H1 (cell line): ENCODE measurements around the gene SMYD3. TPM values are rescaled to one million over a fixed set of nuclear protein-coding genes. Genes with fewer than 3 reads are reported as not detected.

Experiments used
- CTCF ChIA-PET: fragments of 300-600 bp; sonication (Branson Sonifier 250); formaldehyde crosslinking; loops from one replicate; lab custom pipeline; 2021; ENCODE audit not compliant: partially characterized antibody; lab: Charles Lee
- POLR2A ChIA-PET: fragments of 300-600 bp; sonication (Branson Sonifier 250); formaldehyde crosslinking; loops from one replicate; lab custom pipeline; 2021; ENCODE audit warnings: inconsistent platforms; ENCODE audit not compliant: partially characterized antibody; lab: Charles Lee
- DNase-seq, 2 experiments: peaks; one replicate each; pipeline versions ENCODE4 v3.0.0 to v3.0.0-alpha.2; 2010 to 2022; ENCODE audit warnings: low spot score in 2 of 2, low read depth in 1 of 2, mixed read lengths in 1 of 2
- FAIRE-seq: peaks from 2 replicates; lab custom pipeline; 2011; peaks lifted over from hg19 to GRCh38; lab: Jason Lieb, UNC
- H2AFZ ChIP-seq: 2 replicates; pipeline ENCODE4 v1.8.1; 2012; ENCODE audit warnings: low read length, inconsistent platforms
- H2AK5ac ChIP-seq: 2 replicates; pipeline ENCODE4 v1.6.1; 2013; ENCODE audit warnings: low read depth, low read length
- H2BK120ac ChIP-seq: replicated peaks from 2 replicates; pipeline ENCODE3; 2013; ENCODE audit warnings: low read depth, low read length, inconsistent platforms
- H2BK12ac ChIP-seq: 2 replicates; pipeline ENCODE4 v1.6.1; 2013; ENCODE audit warnings: low read depth, low read length
- H2BK15ac ChIP-seq: 2 replicates; pipeline ENCODE4 v1.6.1; 2013; ENCODE audit warnings: low read length
- H2BK20ac ChIP-seq: 2 replicates; pipeline ENCODE4 v1.6.1; 2013; ENCODE audit warnings: low read length
- H2BK5ac ChIP-seq: 2 replicates; pipeline ENCODE4 v1.6.1; 2013; ENCODE audit warnings: low read depth, low read length
- H3K14ac ChIP-seq: 2 replicates; pipeline ENCODE4 v1.6.1; 2013; ENCODE audit warnings: inconsistent platforms; ENCODE audit not compliant: insufficient read length
- H3K18ac ChIP-seq: 2 replicates; pipeline ENCODE4 v1.6.1; 2013; ENCODE audit warnings: low read length; ENCODE audit errors: extremely low read depth
- H3K23ac ChIP-seq: 2 replicates; pipeline ENCODE4 v1.6.1; 2013; ENCODE audit warnings: inconsistent platforms; ENCODE audit not compliant: insufficient read length
- H3K23me2 ChIP-seq: 2 replicates; pipeline ENCODE4 v1.6.1; 2013; ENCODE audit warnings: low read depth, low read length
- H3K27ac ChIP-seq: 2 replicates; pipeline ENCODE4 v1.6.1; 2011; ENCODE audit warnings: low read depth, low read length, inconsistent platforms
- H3K27me3 ChIP-seq, 4 experiments: replicated peaks in 1 of 4; 1 replicate in 1 of 4; 2 replicates in 3 of 4; pipeline versions ENCODE4 v1.6.1 to v1.8.1; 2011 to 2013; ENCODE audit warnings: low read length in 3 of 4, mild to moderate bottlenecking in 3 of 4, inconsistent platforms in 2 of 4, mixed read lengths in 2 of 4, moderate library complexity in 1 of 4; ENCODE audit not compliant: control insufficient read depth in 3 of 4, insufficient read depth in 3 of 4; ENCODE audit errors: extremely low read depth in 1 of 4
- H3K36me3 ChIP-seq, 4 experiments: 2 replicates each; pipeline versions ENCODE4 v1.6.1 to v1.8.1; 2011 to 2013; ENCODE audit warnings: mild to moderate bottlenecking in 4 of 4, low read length in 3 of 4, moderate library complexity in 2 of 4, control low read depth in 1 of 4, inconsistent platforms in 1 of 4; ENCODE audit not compliant: insufficient read depth in 4 of 4, control insufficient read depth in 2 of 4
- H3K4ac ChIP-seq: replicated peaks from 2 replicates; pipeline ENCODE3; 2013; ENCODE audit warnings: low read length, low read depth, mixed read lengths, inconsistent platforms; ENCODE audit not compliant: insufficient read length
- H3K4me1 ChIP-seq, 4 experiments: replicated peaks in 1 of 4; 1 replicate in 1 of 4; 2 replicates in 3 of 4; pipeline versions ENCODE4 v1.6.1 to v1.8.1; 2011 to 2013; ENCODE audit warnings: low read length in 3 of 4, inconsistent platforms in 2 of 4, mixed read lengths in 1 of 4; ENCODE audit not compliant: insufficient read depth in 4 of 4, control insufficient read depth in 3 of 4
- H3K4me2 ChIP-seq, 2 experiments: 2 replicates each; pipeline versions ENCODE4 v1.6.1 to v1.8.1; 2011 to 2013; ENCODE audit warnings: low read depth in 2 of 2, low read length in 2 of 2, control low read depth in 1 of 2, inconsistent platforms in 1 of 2, mild to moderate bottlenecking in 1 of 2; ENCODE audit not compliant: insufficient read depth in 1 of 2
- H3K4me3 ChIP-seq, 4 experiments: fragments of 200-600, 300-600 bp in 1 of 4; sonication (generic), shearing (Covaris generic), sonication (Bioruptor Twin) in 1 of 4; 2 replicates each; pipeline versions ENCODE4 v1.5.1 to v1.8.1; 2011 to 2016; ENCODE audit warnings: low read length in 4 of 4, low read depth in 3 of 4, control low read depth in 2 of 4, inconsistent platforms in 2 of 4, mild to moderate bottlenecking in 2 of 4, mixed read lengths in 1 of 4, moderate library complexity in 1 of 4; ENCODE audit not compliant: insufficient read depth in 2 of 4; ENCODE audit errors: extremely low read depth in 1 of 4
- H3K56ac ChIP-seq: replicated peaks from 2 replicates; pipeline ENCODE3; 2013; ENCODE audit warnings: low read depth, mild to moderate bottlenecking, mixed read lengths, low read length, inconsistent platforms; ENCODE audit not compliant: insufficient read length
- H3K79me1 ChIP-seq: 2 replicates; pipeline ENCODE4 v1.6.1; 2013; ENCODE audit warnings: low read depth, low read length, control low read depth
- H3K79me2 ChIP-seq, 2 experiments: 2 replicates each; pipeline versions ENCODE4 v1.6.1 to v1.8.1; 2012 to 2013; ENCODE audit warnings: low read length in 2 of 2, mild to moderate bottlenecking in 2 of 2, inconsistent platforms in 1 of 2; ENCODE audit not compliant: insufficient read depth in 2 of 2, control insufficient read depth in 1 of 2
- H3K9ac ChIP-seq, 4 experiments: replicated peaks in 1 of 4; 1 replicate in 1 of 4; 2 replicates in 3 of 4; pipeline versions ENCODE4 v1.6.1 to v1.8.1; 2011 to 2013; ENCODE audit warnings: low read depth in 3 of 4, low read length in 3 of 4, control low read depth in 2 of 4, mild to moderate bottlenecking in 2 of 4, moderate library complexity in 2 of 4, inconsistent platforms in 1 of 4; ENCODE audit errors: extremely low read depth in 1 of 4
- H3K9me3 ChIP-seq, 2 experiments: 2 replicates each; pipeline versions ENCODE4 v1.6.1 to v1.8.1; 2012 to 2013; ENCODE audit warnings: mild to moderate bottlenecking in 2 of 2, moderate library complexity in 2 of 2, control low read depth in 1 of 2, inconsistent platforms in 1 of 2, low read depth in 1 of 2, low read length in 1 of 2, mixed read lengths in 1 of 2; ENCODE audit not compliant: insufficient read depth in 2 of 2
- H4K20me1 ChIP-seq, 2 experiments: replicated peaks in 1 of 2; 2 replicates each; pipeline versions ENCODE3 to v1.8.1; 2011 to 2013; ENCODE audit warnings: inconsistent platforms in 2 of 2, low read length in 2 of 2, mild to moderate bottlenecking in 1 of 2; ENCODE audit not compliant: insufficient read depth in 2 of 2, control insufficient read depth in 1 of 2
- H4K5ac ChIP-seq: 2 replicates; pipeline ENCODE4 v1.6.1; 2013; ENCODE audit warnings: low read length, low read depth, mixed read lengths, inconsistent platforms; ENCODE audit not compliant: insufficient read length
- H4K8ac ChIP-seq: 2 replicates; pipeline ENCODE4 v1.8.0; 2013; ENCODE audit warnings: mild to moderate bottlenecking, moderate library complexity, low read length, inconsistent platforms; ENCODE audit not compliant: insufficient read depth; ENCODE audit errors: extremely low read depth
- H4K91ac ChIP-seq: replicated peaks from 2 replicates; pipeline ENCODE3; 2013; ENCODE audit warnings: low read length, mixed read lengths, inconsistent platforms; ENCODE audit not compliant: insufficient read length
- CHD1 ChIP-seq: IDR thresholded peaks from 2 replicates; pipeline ENCODE4 v1.6.1; 2012; ENCODE audit warnings: low read depth, low read length, improper control_type of control experiment
- CTBP2 ChIP-seq: IDR thresholded peaks from 2 replicates; pipeline ENCODE4 v1.7.0; 2011; ENCODE audit warnings: borderline replicate concordance, mild to moderate bottlenecking, moderate library complexity, mixed read lengths, low read length; ENCODE audit not compliant: insufficient read depth, insufficient read length
- EP300 ChIP-seq, 2 experiments: IDR thresholded peaks; 1 replicate in 1 of 2; 2 replicates in 1 of 2; pipeline ENCODE4 v1.6.1; 2011 to 2012; ENCODE audit warnings: low read depth in 2 of 2, low read length in 2 of 2, mild to moderate bottlenecking in 2 of 2, borderline replicate concordance in 1 of 2, inconsistent platforms in 1 of 2, moderate library complexity in 1 of 2
- EZH2 ChIP-seq: fragments of 200-600 bp; sonication (generic); IDR thresholded peaks from 2 replicates; pipeline ENCODE4 v1.7.1; 2012; ENCODE audit warnings: low read depth, mild to moderate bottlenecking, moderate library complexity, low read length, inconsistent platforms; ENCODE audit not compliant: severe bottlenecking
- GABPA ChIP-seq: IDR thresholded peaks from 2 replicates; pipeline ENCODE4 v1.6.1; 2011; ENCODE audit warnings: mild to moderate bottlenecking, low read length, moderate library complexity, borderline replicate concordance; ENCODE audit not compliant: insufficient read depth
- NANOG ChIP-seq: IDR thresholded peaks from 2 replicates; pipeline ENCODE4 v1.6.1; 2011; ENCODE audit warnings: low read length, low read depth, mild to moderate bottlenecking, inconsistent platforms; ENCODE audit not compliant: insufficient read depth, poor library complexity, severe bottlenecking
- RAD21 ChIP-seq, 2 experiments: IDR thresholded peaks in 1 of 2; conservative IDR thresholded peaks in 1 of 2; 2 replicates each; pipeline ENCODE4 v1.6.1; 2011; ENCODE audit warnings: low read depth in 2 of 2, low read length in 2 of 2, improper control_type of control experiment in 1 of 2, inconsistent platforms in 1 of 2, mild to moderate bottlenecking in 1 of 2, moderate library complexity in 1 of 2
- SP2 ChIP-seq: IDR thresholded peaks from 2 replicates; pipeline ENCODE4 v1.6.1; 2012; ENCODE audit warnings: mild to moderate bottlenecking, low read length, inconsistent platforms
- TCF12 ChIP-seq: IDR thresholded peaks from 2 replicates; pipeline ENCODE4 v1.6.1; 2011; ENCODE audit warnings: low read depth, mild to moderate bottlenecking, low read length
- WGBS, 2 experiments: shearing (Covaris generic) in 1 of 2; methylation state at CpG; one replicate each; pipeline versions ENCODE4 v1.1.6 to v1.1.7; 2013 to 2015; ENCODE audit warnings: low lambda C conversion rate in 2 of 2, mixed read lengths in 2 of 2, inconsistent platforms in 1 of 2, low coverage in 1 of 2, missing lambda C conversion rate in 1 of 2; ENCODE audit not compliant: insufficient replicate concordance in 2 of 2, insufficient coverage in 1 of 2, insufficient read length in 1 of 2; ENCODE audit errors: extremely low coverage in 1 of 2, missing lambda C conversion rate in 1 of 2; 5-methylcytosine and 5-hydroxymethylcytosine counted together
- polyA plus RNA-seq, 7 experiments: library from polyadenylated mRNA; depleted of rRNA in 3 of 7; stranded (reverse) in 5 of 7; unstranded in 2 of 7; fragments of >200 nt in 5 of 7; fragments of 200-250 nt in 2 of 7; gene quantifications; 1 replicate in 5 of 7; 2 replicates in 1 of 7; 4 replicates in 1 of 7; pipeline versions ENCODE4 v1.2.1 to v1.2.3, GENCODE V29; 2011 to 2013; ENCODE audit warnings: missing spikeins in 2 of 7, mixed read lengths in 2 of 7
- total RNA-seq: library from RNA; stranded (reverse); fragmentation: NEBNext Ultra II Directional; extraction: Animal tissue kit (Norgen Biotek cat#: 25700); gene quantifications from 2 replicates; pipeline ENCODE4 v1.2.1, GENCODE V29; 2021
- TF ChIP-seq, protein P1 (sequence below): IDR thresholded peaks from 2 replicates; pipeline ENCODE4 v1.6.1; 2012; ENCODE audit warnings: low read length, inconsistent platforms

Gene SMYD3
- total and polyA plus RNA-seq, 2 of the 8 experiments (the other 6 are each of a cell fraction or from before 2014, with no cell fraction given) = 17.3 to 25.4 TPM

DNA sequence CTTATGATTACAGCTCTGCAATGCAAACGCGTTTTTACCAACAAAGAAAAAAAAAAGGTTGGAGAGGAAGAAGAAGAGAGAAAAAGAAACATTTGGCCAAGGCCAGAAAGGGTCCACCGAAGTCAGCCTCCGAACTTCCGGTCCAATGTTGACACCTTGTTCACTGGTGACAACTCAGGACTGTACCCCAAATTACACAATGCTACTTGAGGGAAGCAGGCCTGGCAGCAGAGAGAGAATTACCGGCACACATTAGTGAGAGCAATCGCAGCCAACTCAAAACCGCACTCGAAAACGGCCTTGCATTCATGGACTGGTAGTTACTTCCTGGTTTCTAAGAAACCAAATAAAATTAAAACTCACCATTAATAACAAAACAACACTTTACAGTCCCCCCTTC lies 699.8 kb downstream of the SMYD3 start:
- POLR2A ChIA-PET = interaction anchor here (1.4 kb wide), 1 partner anchor 10 kb away, joined by 3 read pairs; no protein-coding TSS in a partner anchor
- Histone ChIP-seq H4K5ac (no peak overlapping the region), H3K9me3 (no peaks in the 10 kb centered on the region), H4K91ac (no peak overlapping the region), H3K23ac (no peak overlapping the region), H3K56ac (no peak overlapping the region), H3K36me3 (no peaks in the 10 kb centered on the region), H2AFZ (no peak overlapping the region), H3K79me2 (no peaks in the 10 kb centered on the region), H3K18ac (no peak overlapping the region; the same call in 1 of the 2 replicates), H2BK15ac (no peak overlapping the region), H2BK5ac (0 out of 2 replicates have a peak overlapping the region, but pooled peaks have one; percentile 44), H4K20me1 (no peaks in the 10 kb centered on the region), H2AK5ac (no peak overlapping the region), H3K4me2 (no peak overlapping the region), H3K9ac (no peak overlapping the region), H3K27me3 (no peaks in the 10 kb centered on the region), H2BK12ac (no peak overlapping the region), H3K14ac (no peak overlapping the region), H3K23me2 (no peaks in the 10 kb centered on the region), H4K8ac (no peak overlapping the region; the same call in 1 of the 2 replicates), H2BK120ac (no peak overlapping the region), H3K4me1 (peaks cover 0 to 7% (median 3%) of the 10 kb centered on the region in 4 experiments; a peak in 4 of 7 replicates), H3K4ac (no peak overlapping the region), H3K4me3 (no peak overlapping the region), H3K79me1 (no peaks in the 10 kb centered on the region), H3K27ac (no peak overlapping the region), H2BK20ac (no peak overlapping the region)
- DNase-seq (peak in 1 of 2 experiments; percentile 17), FAIRE-seq (no peak)
- WGBS, 2 experiments = 86% methylated on average over 10 of the region's 10 CpGs; no CpG with 5 or more reads in 1 of the 2 experiments
- CTCF ChIA-PET = interaction anchor here (0.6 kb wide), 1 partner anchor 1479 kb away, joined by 3 read pairs; no protein-coding TSS in a partner anchor
- TF ChIP-seq, protein P1, sequence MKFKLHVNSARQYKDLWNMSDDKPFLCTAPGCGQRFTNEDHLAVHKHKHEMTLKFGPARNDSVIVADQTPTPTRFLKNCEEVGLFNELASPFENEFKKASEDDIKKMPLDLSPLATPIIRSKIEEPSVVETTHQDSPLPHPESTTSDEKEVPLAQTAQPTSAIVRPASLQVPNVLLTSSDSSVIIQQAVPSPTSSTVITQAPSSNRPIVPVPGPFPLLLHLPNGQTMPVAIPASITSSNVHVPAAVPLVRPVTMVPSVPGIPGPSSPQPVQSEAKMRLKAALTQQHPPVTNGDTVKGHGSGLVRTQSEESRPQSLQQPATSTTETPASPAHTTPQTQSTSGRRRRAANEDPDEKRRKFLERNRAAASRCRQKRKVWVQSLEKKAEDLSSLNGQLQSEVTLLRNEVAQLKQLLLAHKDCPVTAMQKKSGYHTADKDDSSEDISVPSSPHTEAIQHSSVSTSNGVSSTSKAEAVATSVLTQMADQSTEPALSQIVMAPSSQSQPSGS = no peak
- TF ChIP-seq CHD1 (no peak), RAD21 (IDR thresholded peaks at IDR 0.05 in 1 of 2, conservative IDR thresholded peaks at IDR 0.05 in 1 of 2; ENCODE audit: low read depth in 2 of 2, low read length in 2 of 2) (no peak), SP2 (no peak), EP300 (IDR thresholded peaks at IDR 0.05; ENCODE audit: borderline replicate concordance in 1 of 2, low read depth in 2 of 2, low read length in 2 of 2) (no peak), TCF12 (no peak), NANOG (no peak), CTBP2 (no peak), EZH2 (no peak), GABPA (no peak)
